Omental fat pad (tissue), 4 donors: ENCODE results near the gene ZBTB48. TPM values are rescaled to one million over a fixed set of nuclear protein-coding genes. Genes with fewer than 3 reads are reported as not detected.

Experiments
- ATAC-seq: fragments of 150-250 bp; one replicate; pipeline ENCODE4 v1.9.1; 2016; ENCODE audit warnings: mild to moderate bottlenecking, moderate library complexity; ENCODE audit not compliant: low FRiP score
- DNase-seq: peaks from one replicate; pipeline ENCODE4 v3.0.0-alpha.2; 2019; ENCODE audit warnings: low spot score
- CTCF ChIP-seq, 3 donors: fragments of 450-650 bp; IDR thresholded peaks; one replicate each; pipeline ENCODE4 v1.5.1; 2016 to 2017; ENCODE audit warnings: antibody characterized with exemption in 3 of 3, mild to moderate bottlenecking in 3 of 3, moderate library complexity in 2 of 3
- small RNA-seq: library from RNA; depleted of rRNA; stranded (forward); fragments of <200 nt; gene quantifications from one replicate; pipeline ENCODE3, GENCODE V24; 2016
- total RNA-seq, 4 donors: library from RNA; depleted of rRNA; stranded (reverse); fragments of >200 nt; gene quantifications; one replicate each; pipeline ENCODE4 v1.1.0, GENCODE V29; 2016

ZBTB48 gene
- total RNA-seq, 4 donors from 2014 or later: 9.9 to 19.2 (median 13.4) TPM

- no peak for ATAC-seq
- no peak for DNase-seq
These were observed 58.0 kb downstream of the ZBTB48 start for GRCh38 chr1:6637770-6638169.

GRCh38 chr1:6638226-6638625, 58.4 kb downstream of the ZBTB48 start:
- DNase-seq: no peak
- peak; percentile 38 for ATAC-seq
- TF ChIP-seq CTCF (IDR thresholded peaks at IDR 0.05): no peak

More at GRCh38 chr1:6637770-6638169, 58.0 kb downstream of the ZBTB48 start:
- no peak for TF ChIP-seq CTCF (IDR thresholded peaks at IDR 0.05)

Small RNAs within 50 kb of the gene (small RNA-seq; reads per million reads assigned to genes)
- not detected for gene RNU6-731P

Other genes starting within 250 kb of the ZBTB48 start
- 10 to 100 TPM in 2 of 4 donors, 1 to 10 TPM in 2; 7.4 to 16.7 (median 9.2) TPM for gene ACOT7, start 186.2 kb upstream of the ZBTB48 start, total RNA-seq
- under 1 TPM in 1 of 4 donors, not detected in 3; 0.12 TPM for gene HES2, start 160.1 kb upstream of the ZBTB48 start, total RNA-seq
- under 1 TPM in 1 of 4 donors, not detected in 3; 0.12 TPM for gene ESPN, start 155.2 kb upstream of the ZBTB48 start, total RNA-seq
- 10 to 100 TPM in 1 of 4 donors, 1 to 10 TPM in 3; 4.4 to 25.5 (median 6.6) TPM for gene TNFRSF25, start 113.8 kb upstream of the ZBTB48 start, total RNA-seq
- 10 to 100 TPM in 1 of 4 donors, 1 to 10 TPM in 3; 6.6 to 24.6 (median 7.9) TPM for gene PLEKHG5, start 88.3 kb upstream of the ZBTB48 start, total RNA-seq
- 10 to 100 TPM; 18.2 to 45.2 (median 24.7) TPM for gene NOL9, start 25.5 kb upstream of the ZBTB48 start, total RNA-seq
- under 1 TPM in 1 of 4 donors, not detected in 3; 0.19 TPM for gene TAS1R1, start 24.7 kb upstream of the ZBTB48 start, total RNA-seq
- 10 to 100 TPM; 48.3 to 98.5 (median 57.0) TPM for gene KLHL21, start 22.9 kb downstream of the ZBTB48 start, total RNA-seq
- gene PHF13, start 33.7 kb downstream of the ZBTB48 start, total RNA-seq: 10 to 100 TPM in 3 of 4 donors, 1 to 10 TPM in 1; 8.6 to 15.1 (median 14.7) TPM
- gene THAP3, start 44.9 kb downstream of the ZBTB48 start, total RNA-seq: 10 to 100 TPM; 11.6 to 35.0 (median 23.2) TPM
- 10 to 100 TPM; 26.2 to 50.9 (median 30.5) TPM for gene DNAJC11, start 121.8 kb downstream of the ZBTB48 start, total RNA-seq
- 10 to 100 TPM; 45.3 to 68.9 (median 62.0) TPM for gene CAMTA1, start 205.5 kb downstream of the ZBTB48 start, total RNA-seq